GM18858 (cell line): ENCODE results near the gene MYL4.
"Not testable (repeated sequence)": the region's sequence is repeated elsewhere in the genome, so short reads cannot be mapped to it uniquely, and the experiment has no call there.

Source experiments
- ATAC-seq: cut with Tn5 transposase; IDR thresholded peaks from one replicate; pipeline ENCODE4 v1.9.1; 2021; ENCODE audit not compliant: unreplicated experiment

MYL4 gene

DNA sequence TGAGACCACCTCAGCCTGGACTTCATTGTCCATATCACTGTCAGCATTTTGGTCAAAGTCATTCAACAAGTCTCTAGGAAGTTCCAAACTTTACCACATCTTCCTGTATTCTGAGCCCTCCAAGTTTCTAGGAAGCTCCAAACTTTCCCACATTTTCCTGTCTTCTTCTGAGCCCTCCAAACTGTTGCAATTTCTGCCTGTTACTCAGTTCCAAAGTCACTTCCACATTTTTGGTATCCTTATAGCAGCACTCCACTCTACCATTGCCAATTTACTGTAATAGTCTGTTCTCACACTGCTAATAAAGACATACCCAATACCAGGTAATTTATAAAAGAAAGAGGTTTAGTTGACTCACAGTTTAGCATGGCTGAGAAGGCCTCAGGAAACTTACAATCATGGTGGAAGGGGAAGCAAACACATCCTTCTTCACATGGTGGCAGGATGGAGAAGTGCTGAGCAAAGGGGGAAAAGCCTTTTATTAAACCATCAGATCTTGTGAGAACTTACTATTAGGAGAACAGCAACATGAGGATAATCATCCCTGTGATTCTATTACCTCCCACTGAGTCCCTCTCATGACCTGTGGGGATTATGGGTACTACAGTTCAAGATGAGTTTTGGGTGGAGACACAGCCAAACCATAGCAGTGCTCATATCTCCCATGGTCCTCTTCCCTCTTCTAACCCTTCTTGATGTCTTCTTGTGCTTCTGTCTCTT, 60.6 kb downstream of the MYL4 start:
- ATAC-seq, result not testable (repeated sequence)

DNA sequence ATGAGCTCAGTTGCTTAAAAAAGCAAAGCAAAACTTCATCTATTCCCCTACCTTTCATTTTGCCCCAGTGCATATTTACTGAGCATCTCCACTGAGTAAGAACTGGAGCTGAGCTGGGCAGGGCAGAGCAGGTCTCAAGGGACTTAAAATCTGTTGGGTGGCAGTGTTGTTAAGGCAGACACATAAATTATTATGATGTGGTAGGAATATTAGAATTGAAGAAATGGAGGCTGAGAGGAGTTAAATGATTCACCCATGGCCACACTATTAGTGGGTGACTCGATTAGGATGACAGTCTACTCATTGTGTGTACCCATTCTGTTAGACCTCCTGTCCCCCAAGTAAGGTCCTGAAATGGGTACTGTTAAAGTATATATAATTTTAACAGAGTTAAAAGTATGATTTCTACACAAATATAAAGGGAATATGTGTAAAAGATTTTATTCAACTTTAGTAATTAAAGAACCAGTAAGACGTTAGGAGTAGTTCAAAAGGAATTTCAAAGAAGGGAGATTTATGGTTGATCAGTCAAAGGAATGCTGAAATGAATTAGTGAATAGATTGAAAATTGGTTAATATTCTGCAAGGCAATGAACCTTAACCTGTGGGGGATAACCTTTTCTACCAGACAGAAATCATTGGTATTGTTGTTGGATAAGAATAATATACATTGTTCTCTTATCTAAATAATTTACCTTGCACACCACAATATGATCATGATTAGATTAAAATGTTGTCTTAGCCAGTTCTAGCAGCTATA, 62.0 kb downstream of the MYL4 start:
- ATAC-seq, result no peak

DNA sequence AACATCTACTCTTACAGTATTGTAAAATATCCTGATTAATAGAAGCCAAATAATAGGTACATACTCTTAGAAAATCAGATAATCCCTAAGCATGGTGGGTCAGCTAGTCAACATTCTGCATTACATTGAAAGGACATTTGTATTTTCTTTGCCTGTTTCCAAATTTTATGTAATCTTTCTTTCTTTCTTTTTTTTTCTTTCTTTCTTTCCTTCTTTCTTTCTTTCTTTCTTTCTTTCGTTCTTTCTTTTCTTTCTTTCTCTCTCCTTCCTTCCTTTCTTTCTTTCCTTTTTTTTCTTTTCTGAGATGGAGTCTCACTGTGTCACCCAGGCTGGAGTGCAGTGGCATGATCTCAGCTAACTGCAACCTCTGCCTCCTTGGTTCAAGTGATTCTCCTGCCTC, 63.3 kb downstream of the MYL4 start:
- ATAC-seq, result no peak

DNA sequence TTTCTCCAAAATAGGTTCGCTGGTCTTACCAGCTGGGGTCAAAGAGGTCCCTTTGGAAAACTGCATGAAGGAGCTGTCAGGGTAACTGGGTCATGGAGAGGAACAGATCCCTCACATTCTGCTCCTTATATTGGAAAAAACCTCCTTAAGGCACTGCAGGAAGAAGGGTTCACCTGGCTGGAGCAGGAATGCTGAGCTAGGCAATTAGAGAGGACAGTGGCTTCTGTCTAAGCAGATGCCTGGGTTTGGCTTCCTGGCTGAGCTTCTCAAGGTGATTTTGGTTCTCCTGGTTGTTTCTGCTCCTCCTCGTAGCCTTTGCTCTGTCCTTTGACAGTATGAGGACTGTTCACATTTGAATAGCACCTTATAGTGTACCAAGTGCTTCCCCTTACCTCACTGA, 64.1 kb downstream of the MYL4 start:
- no peak for ATAC-seq
